B cell (primary cell): ENCODE data around the gene SOD3. TPM values are rescaled to one million over a fixed set of nuclear protein-coding genes. Genes with fewer than 3 reads are reported as not detected.

Experiments
- ATAC-seq: fragments of 200-7000 bp; cut with Tn5 transposase; one replicate; pipeline ENCODE4 v1.10.0; 2021; ENCODE audit warnings: low read depth, mild to moderate bottlenecking, moderate number of reproducible peaks, moderate library complexity
- CTCF ChIA-PET: fragments of 350-600 bp; sonication (Branson Sonifier 250); formaldehyde crosslinking; loops from one replicate; lab custom pipeline; 2021; ENCODE audit warnings: antibody characterized with exemption, inconsistent platforms; lab: Charles Lee
- POLR2A ChIA-PET: fragments of 350-600 bp; sonication (Branson Sonifier 250); formaldehyde crosslinking; loops from one replicate; lab custom pipeline; 2021; ENCODE audit warnings: antibody characterized with exemption; lab: Charles Lee
- DNase-seq: peaks from one replicate; pipeline ENCODE4 v3.0.0; 2013
- H2AFZ ChIP-seq: 2 replicates; pipeline ENCODE4 v1.6.1; 2012; ENCODE audit warnings: mild to moderate bottlenecking, low read depth, low read length; ENCODE audit not compliant: insufficient read depth, poor library complexity, severe bottlenecking
- H3K27ac ChIP-seq, 2 donors: 1 replicate in 1 of 2; 2 replicates in 1 of 2; pipeline ENCODE4 v1.5.1; 2012 to 2013; ENCODE audit warnings: low read length in 2 of 2, mild to moderate bottlenecking in 2 of 2, moderate library complexity in 1 of 2
- H3K27me3 ChIP-seq, 4 experiments: fragments of 200-600 bp in 1 of 4; sonication (generic) in 1 of 4; replicated peaks in 1 of 4; 1 replicate in 2 of 4; 2 replicates in 2 of 4; pipeline versions ENCODE4 v1.6.1 to v1.7.0; 2013 to 2016; ENCODE audit warnings: low read length in 3 of 4, mild to moderate bottlenecking in 2 of 4, mixed read lengths in 1 of 4, moderate library complexity in 1 of 4; ENCODE audit not compliant: insufficient read depth in 4 of 4, control insufficient read depth in 3 of 4; ENCODE audit errors: control extremely low read depth in 1 of 4
- H3K36me3 ChIP-seq, 2 experiments: replicated peaks in 1 of 2; 1 replicate in 1 of 2; 2 replicates in 1 of 2; pipeline versions ENCODE4 v1.6.1 to v1.7.1; 2013; ENCODE audit warnings: low read length in 1 of 2; ENCODE audit not compliant: insufficient read depth in 2 of 2, control insufficient read depth in 1 of 2; ENCODE audit errors: control extremely low read depth in 1 of 2, extremely low read depth in 1 of 2
- H3K4me1 ChIP-seq, 2 donors: fragments of 200-600 bp in 1 of 2; sonication (generic) in 1 of 2; 1 replicate in 1 of 2; 2 replicates in 1 of 2; pipeline versions ENCODE4 v1.5.1 to v1.6.1; 2013 to 2017; ENCODE audit warnings: low read length in 2 of 2; ENCODE audit not compliant: control insufficient read depth in 2 of 2, insufficient read depth in 2 of 2
- H3K4me2 ChIP-seq: replicated peaks from 2 replicates; pipeline ENCODE3; 2012; ENCODE audit warnings: mild to moderate bottlenecking, low read depth, low read length; ENCODE audit not compliant: poor library complexity, severe bottlenecking
- H3K4me3 ChIP-seq, 5 experiments: fragments of 200-600 bp in 1 of 5; sonication (generic) in 1 of 5; 1 replicate in 3 of 5; 2 replicates in 2 of 5; pipeline versions ENCODE4 v1.5.1 to v1.7.0; 2011 to 2016; ENCODE audit warnings: low read length in 4 of 5, mild to moderate bottlenecking in 4 of 5, low read depth in 2 of 5, control low read depth in 1 of 5, moderate library complexity in 1 of 5; ENCODE audit not compliant: insufficient read depth in 1 of 5; ENCODE audit errors: control extremely low read depth in 1 of 5, extremely low read depth in 1 of 5
- H3K79me2 ChIP-seq: fragments of 200-600 bp; sonication (generic); one replicate; pipeline ENCODE4 v1.6.0; 2016; ENCODE audit warnings: low read length; ENCODE audit not compliant: control insufficient read depth, insufficient read depth
- H3K9ac ChIP-seq: fragments of 200-600 bp; sonication (generic); 2 replicates; pipeline ENCODE4 v1.6.1; 2017; ENCODE audit warnings: mild to moderate bottlenecking, low read length, moderate library complexity
- H3K9me3 ChIP-seq, 3 donors: one replicate each; pipeline versions ENCODE4 v1.6.1 to v1.7.1; 2013; ENCODE audit warnings: low read length in 2 of 3; ENCODE audit not compliant: control insufficient read depth in 2 of 3, insufficient read depth in 1 of 3; ENCODE audit errors: control extremely low read depth in 1 of 3
- H4K20me1 ChIP-seq: 2 replicates; pipeline ENCODE4 v1.6.0; 2012; ENCODE audit warnings: mild to moderate bottlenecking, low read length; ENCODE audit not compliant: insufficient read depth, control insufficient read depth, poor library complexity, severe bottlenecking
- H3K27ac Mint-ChIP-seq: one replicate; pipeline ENCODE4 v1.8.0; 2021; ENCODE audit warnings: mixed read lengths
- H3K27me3 Mint-ChIP-seq: one replicate; pipeline ENCODE4 v1.8.0; 2021; ENCODE audit warnings: mixed read lengths
- H3K4me1 Mint-ChIP-seq: one replicate; pipeline ENCODE4 v1.8.0; 2021; ENCODE audit warnings: mixed read lengths
- H3K4me3 Mint-ChIP-seq: one replicate; pipeline ENCODE4 v1.8.0; 2021; ENCODE audit warnings: mixed read lengths
- H3K9me3 Mint-ChIP-seq: one replicate; pipeline ENCODE4 v1.8.0; 2022; ENCODE audit warnings: mixed read lengths; ENCODE audit not compliant: insufficient read depth
- CTCF ChIP-seq: fragments of 200-600 bp; IDR thresholded peaks from one replicate; pipeline ENCODE4 v1.8.0; 2022; ENCODE audit warnings: antibody characterized with exemption, mild to moderate bottlenecking
- EZH2 ChIP-seq: IDR thresholded peaks from 2 replicates; pipeline ENCODE4 v1.6.1; 2012; ENCODE audit warnings: borderline replicate concordance, low read depth, mild to moderate bottlenecking, moderate library complexity, low read length; ENCODE audit not compliant: insufficient read depth, poor library complexity, severe bottlenecking
- WGBS: methylation state at CpG from one replicate; pipeline ENCODE4 v1.1.5; 2013; ENCODE audit warnings: missing lambda C conversion rate; ENCODE audit not compliant: insufficient coverage; 5-methylcytosine and 5-hydroxymethylcytosine counted together
- intact Hi-C: fragments of 100-400 bp; cut with micrococcal nuclease; formaldehyde crosslinking; loops from one replicate; pipeline ENCODE4 v1.10.0; 2022
- polyA plus RNA-seq: library from polyadenylated mRNA; depleted of rRNA; stranded (reverse); fragments of >200 nt; gene quantifications from 2 replicates; pipeline ENCODE4 v1.2.3, GENCODE V29; 2012
- total RNA-seq, 2 donors: library from RNA; stranded (reverse); fragments of 120-200 nt in 1 of 2; gene quantifications; 1 replicate in 1 of 2; 2 replicates in 1 of 2; pipeline versions ENCODE4 v1.2.3 to v1.2.4, GENCODE V29; 2013 to 2022

SOD3 gene
- total and polyA plus RNA-seq, 2 donors (not counting 1 experiment from before 2014, with no cell fraction given): not detected

GRCh38 chr4:24772061-24772705, 23.2 kb upstream of the SOD3 start:
- no peaks in the 10 kb centered on the region for H3K9me3 ChIP-seq
- no peak overlapping the region for H3K9ac ChIP-seq
- H3K36me3 ChIP-seq: no peaks in the 10 kb centered on the region
- H4K20me1 ChIP-seq: no peaks in the 10 kb centered on the region
- H3K27me3 Mint-ChIP-seq: no peaks in the 10 kb centered on the region
- POLR2A ChIA-PET: no interaction called here
- DNase-seq (no peak), ATAC-seq (no peak)
- H3K27ac Mint-ChIP-seq: no peak overlapping the region
- CTCF ChIA-PET: no interaction called here
- no peaks in the 10 kb centered on the region for H3K4me1 ChIP-seq
- H3K4me3 ChIP-seq: no peak overlapping the region
- TF ChIP-seq EZH2 (no peak), CTCF (no peak)
- intact Hi-C loops: no loop called here
- H2AFZ ChIP-seq: no peak overlapping the region
- 90% methylated on average over 5 of the region's 5 CpGs for WGBS
- H3K27me3 ChIP-seq: no peaks in the 10 kb centered on the region
- H3K9me3 Mint-ChIP-seq: no peaks in the 10 kb centered on the region
- H3K4me3 Mint-ChIP-seq: no peak overlapping the region
- no peaks in the 10 kb centered on the region for H3K4me1 Mint-ChIP-seq
- H3K79me2 ChIP-seq: no peaks in the 10 kb centered on the region
- H3K4me2 ChIP-seq: no peak overlapping the region
- no peak overlapping the region for H3K27ac ChIP-seq

- Histone ChIP-seq H3K4me3 (no peak overlapping the region), H3K36me3 (no peaks in the 10 kb centered on the region), H4K20me1 (no peaks in the 10 kb centered on the region), H3K79me2 (no peaks in the 10 kb centered on the region), H2AFZ (no peak overlapping the region), H3K9me3 (no peaks in the 10 kb centered on the region), H3K27ac (no peak overlapping the region), H3K4me1 (no peaks in the 10 kb centered on the region), H3K27me3 (no peaks in the 10 kb centered on the region), H3K9ac (no peak overlapping the region), H3K4me2 (no peak overlapping the region)
- DNase-seq: no peak
- Mint-ChIP-seq H3K27me3 (no peaks in the 10 kb centered on the region), H3K27ac (no peak overlapping the region), H3K9me3 (no peaks in the 10 kb centered on the region), H3K4me3 (no peak overlapping the region), H3K4me1 (no peaks in the 10 kb centered on the region)
- intact Hi-C loops: no loop called here
- ChIA-PET POLR2A (no interaction called here), CTCF (no interaction called here)
- TF ChIP-seq EZH2 (no peak), CTCF (no peak)
- no peak for ATAC-seq
- 100% methylated on average over 1 of the region's 6 CpGs for WGBS
These were observed 22.4 kb upstream of the SOD3 start for GRCh38 chr4:24772952-24773351.
